SK-MEL-5 (cell line): ENCODE results near the gene RELB. TPM values are rescaled to one million over a fixed set of nuclear protein-coding genes. Genes with fewer than 3 reads are reported as not detected.

ENCODE experiments used
- small RNA-seq, 2 experiments: library from RNA; depleted of rRNA; stranded (forward); fragments of <200 nt; gene quantifications; one replicate each; pipeline ENCODE3, GENCODE V24; 2014
- total RNA-seq: library from RNA; depleted of rRNA; stranded (reverse); fragments of >200 nt; shearing (Covaris generic); gene quantifications from 2 replicates; pipeline ENCODE4 v1.2.3, GENCODE V29; 2014; rRNA removed

The RELB gene
- total RNA-seq, 1 experiment from 2014 or later = 4.0 TPM

Small RNAs within 50 kb of the gene (small RNA-seq; reads per million reads assigned to genes)
- 0 reads per million in 2 experiments for gene RNU6-611P

Other genes with a start within 250 kb of the RELB start
- gene CBLC, start 223.6 kb upstream of the RELB start, total RNA-seq = not detected in 2 replicates
- gene BCAM, start 192.4 kb upstream of the RELB start, total RNA-seq = 1.1 and 2.1 TPM in 2 replicates
- gene NECTIN2, start 155.2 kb upstream of the RELB start, total RNA-seq = 27.3 and 32.6 TPM in 2 replicates
- gene TOMM40, start 110.2 kb upstream of the RELB start, total RNA-seq = 96.6 and 106 TPM in 2 replicates
- gene APOE, start 95.7 kb upstream of the RELB start, total RNA-seq = 225 and 263 TPM in 2 replicates
- 17.3 and 34.2 TPM in 2 replicates for gene APOC1, start 86.9 kb upstream of the RELB start, total RNA-seq
- not detected in 2 replicates for gene APOC4, start 59.2 kb upstream of the RELB start, total RNA-seq
- 1.8 and 3.4 TPM in 2 replicates for gene APOC2, start 55.4 kb upstream of the RELB start, total RNA-seq
- 24.8 and 35.9 TPM in 2 replicates for gene CLPTM1, start 46.1 kb upstream of the RELB start, total RNA-seq
- gene CLASRP, start 37.6 kb downstream of the RELB start, total RNA-seq = 13.7 and 28.8 TPM in 2 replicates
- 0.08 and 0.32 TPM in 2 replicates for gene ZNF296, start 75.0 kb downstream of the RELB start, total RNA-seq
- 24.7 and 26.7 TPM in 2 replicates for gene GEMIN7, start 77.8 kb downstream of the RELB start, total RNA-seq
- 41.2 and 46.0 TPM in 2 replicates for gene PPP1R37, start 91.7 kb downstream of the RELB start, total RNA-seq
- gene NKPD1, start 159.5 kb downstream of the RELB start, total RNA-seq = 0.03 TPM in 1 of 2 replicates, not detected in the other
- 22.1 and 22.3 TPM in 2 replicates for gene TRAPPC6A, start 176.8 kb downstream of the RELB start, total RNA-seq
- 3.7 and 5.3 TPM in 2 replicates for gene BLOC1S3, start 177.3 kb downstream of the RELB start, total RNA-seq
- gene EXOC3L2, start 243.9 kb downstream of the RELB start, total RNA-seq = not detected in 2 replicates
- gene MARK4, start 249.8 kb downstream of the RELB start, total RNA-seq = 7.2 and 7.7 TPM in 2 replicates